Karpas-422 (cell line): Measurements from ENCODE around the gene TACR1. TPM values are rescaled to one million over a fixed set of nuclear protein-coding genes. Genes with fewer than 3 reads are reported as not detected.
A peak's percentile ranks its signal among the peaks of the same experiment; 100 is the strongest.
"Not testable (repeated sequence)": the region's sequence is repeated elsewhere in the genome, so short reads cannot be mapped to it uniquely, and the experiment has no call there.

Source experiments
- DNase-seq: peaks from one replicate; pipeline ENCODE4 v3.0.0-alpha.2; 2015
- H2AFZ ChIP-seq: fragments of 200-600 bp; sonication (generic); 2 replicates; pipeline ENCODE4 v1.6.1; 2014; ENCODE audit warnings: antibody characterized with exemption, low read length, mixed read lengths
- H3K27ac ChIP-seq: fragments of 200-600 bp; sonication (generic); 2 replicates; pipeline ENCODE4 v1.5.1; 2014; ENCODE audit warnings: mild to moderate bottlenecking, low read length, moderate library complexity
- H3K27me3 ChIP-seq: fragments of 200-600 bp; sonication (generic); 2 replicates; pipeline ENCODE4 v1.6.1; 2014; ENCODE audit warnings: low read length, mixed read lengths
- H3K36me3 ChIP-seq: fragments of 200-600 bp; sonication (generic); 2 replicates; pipeline ENCODE4 v1.6.1; 2014; ENCODE audit warnings: low read length, mixed read lengths; ENCODE audit not compliant: insufficient read depth
- H3K4me1 ChIP-seq: fragments of 200-600 bp; sonication (generic); 2 replicates; pipeline ENCODE4 v1.6.1; 2014; ENCODE audit warnings: mild to moderate bottlenecking, low read length, mixed read lengths
- H3K4me2 ChIP-seq: fragments of 200-600 bp; sonication (generic); 2 replicates; pipeline ENCODE4 v1.6.1; 2014; ENCODE audit warnings: low read length, low read depth, mild to moderate bottlenecking; ENCODE audit not compliant: poor library complexity, severe bottlenecking
- H3K4me3 ChIP-seq: fragments of 200-600 bp; sonication (generic); 2 replicates; pipeline ENCODE4 v1.5.1; 2014; ENCODE audit warnings: mild to moderate bottlenecking, antibody characterized with exemption, low read length, mixed read lengths
- H3K79me2 ChIP-seq: fragments of 200-600 bp; sonication (generic); 2 replicates; pipeline ENCODE4 v1.6.1; 2014; ENCODE audit warnings: mild to moderate bottlenecking, low read length, mixed read lengths
- H3K9ac ChIP-seq: fragments of 200-600 bp; sonication (generic); 2 replicates; pipeline ENCODE4 v1.6.0; 2014; ENCODE audit warnings: low read length
- H3K9me2 ChIP-seq: fragments of 200-600 bp; sonication (generic), shearing (Covaris generic); replicated peaks from 2 replicates; pipeline ENCODE4 v1.6.0; 2014; ENCODE audit warnings: mild to moderate bottlenecking, low read length, moderate library complexity; ENCODE audit not compliant: insufficient read depth
- H3K9me3 ChIP-seq: fragments of 300-700, 200-600 bp; sonication (generic); 2 replicates; pipeline ENCODE4 v1.6.1; 2014; ENCODE audit warnings: low read length, mixed read lengths
- H4K20me1 ChIP-seq: fragments of 200-600 bp; sonication (generic); 2 replicates; pipeline ENCODE4 v1.6.1; 2014; ENCODE audit warnings: mild to moderate bottlenecking, antibody characterized with exemption, low read length, low read depth; ENCODE audit not compliant: insufficient read depth
- total RNA-seq: library from RNA; depleted of rRNA; stranded (reverse); fragments of >200 nt; shearing (Covaris generic); gene quantifications from 2 replicates; pipeline ENCODE4 v1.2.3, GENCODE V29; 2014; ENCODE audit warnings: low replicate concordance

The TACR1 gene
- total RNA-seq, 1 experiment from 2014 or later: not detected

DNA sequence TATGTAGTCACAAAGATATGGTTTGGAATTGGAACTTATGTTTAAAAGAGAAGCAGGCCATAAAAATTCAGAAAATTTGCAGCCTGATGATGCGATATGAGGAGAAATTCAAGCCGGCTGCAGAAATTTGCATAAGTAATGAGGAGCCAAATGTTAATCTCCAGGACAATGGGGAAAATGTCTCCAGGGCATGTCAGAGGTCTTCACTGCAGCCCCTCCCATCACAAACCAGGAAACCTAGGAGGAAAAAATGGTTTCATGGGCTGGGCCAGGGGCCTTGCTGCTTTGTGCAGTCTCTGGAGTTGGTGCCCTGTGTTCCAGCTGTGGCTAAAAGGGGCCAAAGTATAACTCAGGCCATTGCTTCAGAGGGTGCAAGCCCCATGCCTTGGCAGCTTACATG lies 28.4 kb downstream of the TACR1 start:
- Histone ChIP-seq H3K36me3 (no peaks in the 10 kb centered on the region), H3K9ac (no peak overlapping the region), H3K4me1 (no peaks in the 10 kb centered on the region), H3K79me2 (no peaks in the 10 kb centered on the region), H3K4me3 (no peak overlapping the region), H2AFZ (no peak overlapping the region), H3K27me3 (no peaks in the 10 kb centered on the region), H4K20me1 (no peaks in the 10 kb centered on the region), H3K4me2 (no peak overlapping the region), H3K9me3 (no peaks in the 10 kb centered on the region), H3K27ac (no peak overlapping the region), H3K9me2 (no peaks in the 10 kb centered on the region)
- no peak for DNase-seq

- H4K20me1 ChIP-seq: no peaks in the 10 kb centered on the region
- H3K9me2 ChIP-seq: no peaks in the 10 kb centered on the region
- H3K9me3 ChIP-seq: no peaks in the 10 kb centered on the region
- no peak overlapping the region for H3K27ac ChIP-seq
- H2AFZ ChIP-seq: no peak overlapping the region
- H3K4me3 ChIP-seq: no peak overlapping the region
- no peaks in the 10 kb centered on the region for H3K36me3 ChIP-seq
- H3K79me2 ChIP-seq: no peaks in the 10 kb centered on the region
- H3K9ac ChIP-seq: no peak overlapping the region
- no peak overlapping the region for H3K4me2 ChIP-seq
- H3K27me3 ChIP-seq: no peaks in the 10 kb centered on the region
- no peaks in the 10 kb centered on the region for H3K4me1 ChIP-seq
- no peak for DNase-seq
Observed at GRCh38 chr2:75168186-75168585, 31.1 kb downstream of the TACR1 start.

- Histone ChIP-seq H3K9me3 (no peaks in the 10 kb centered on the region), H3K4me1 (no peaks in the 10 kb centered on the region), H3K36me3 (no peaks in the 10 kb centered on the region), H3K79me2 (no peaks in the 10 kb centered on the region), H3K27ac (no peak overlapping the region), H4K20me1 (no peaks in the 10 kb centered on the region), H3K27me3 (no peaks in the 10 kb centered on the region), H2AFZ (no peak overlapping the region), H3K4me3 (no peak overlapping the region), H3K9me2 (no peaks in the 10 kb centered on the region), H3K9ac (no peak overlapping the region), H3K4me2 (no peak overlapping the region)
- no peak for DNase-seq
Observed at GRCh38 chr2:75166491-75166890, 32.8 kb downstream of the TACR1 start.

DNA sequence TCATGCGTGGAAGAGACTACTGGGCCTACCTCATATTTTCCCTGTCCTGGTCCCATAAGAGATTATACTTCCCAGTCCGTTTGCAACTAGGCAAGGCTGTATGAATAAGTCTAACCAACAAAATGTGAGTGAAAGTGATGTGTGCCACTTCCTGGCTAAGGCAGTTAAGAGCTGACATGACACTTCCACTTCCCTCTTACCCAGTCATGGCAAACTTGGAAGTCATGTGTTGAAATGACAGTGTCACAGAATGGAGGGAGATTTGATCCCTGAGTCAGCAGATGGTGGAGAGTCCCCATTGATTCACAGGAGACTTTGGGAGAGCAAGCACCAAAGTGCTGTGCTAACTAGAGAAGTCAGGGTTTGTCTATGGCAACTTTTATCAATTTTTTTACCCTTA lies 36.4 kb downstream of the TACR1 start:
- no peaks in the 10 kb centered on the region for H3K9me3 ChIP-seq
- no peak overlapping the region for H3K27ac ChIP-seq
- H3K4me2 ChIP-seq: no peak overlapping the region
- no peaks in the 10 kb centered on the region for H4K20me1 ChIP-seq
- H3K4me1 ChIP-seq: no peaks in the 10 kb centered on the region
- H3K36me3 ChIP-seq: no peaks in the 10 kb centered on the region
- H3K9ac ChIP-seq: no peak overlapping the region
- no peaks in the 10 kb centered on the region for H3K79me2 ChIP-seq
- no peaks in the 10 kb centered on the region for H3K9me2 ChIP-seq
- no peaks in the 10 kb centered on the region for H3K27me3 ChIP-seq
- H3K4me3 ChIP-seq: no peak overlapping the region
- no peak overlapping the region for H2AFZ ChIP-seq
- no peak for DNase-seq

GRCh38 chr2:75162259-75162658 lies 37.1 kb downstream of the TACR1 start:
- Histone ChIP-seq H3K4me3 (no peak overlapping the region), H3K9me2 (no peaks in the 10 kb centered on the region), H3K4me1 (no peaks in the 10 kb centered on the region), H3K27ac (no peak overlapping the region), H3K9me3 (no peaks in the 10 kb centered on the region), H2AFZ (no peak overlapping the region), H3K27me3 (no peaks in the 10 kb centered on the region), H3K9ac (no peak overlapping the region), H3K79me2 (no peaks in the 10 kb centered on the region), H3K4me2 (no peak overlapping the region), H4K20me1 (no peaks in the 10 kb centered on the region), H3K36me3 (no peaks in the 10 kb centered on the region)
- no peak for DNase-seq

- Histone ChIP-seq H3K36me3 (no peaks in the 10 kb centered on the region), H3K9me2 (no peaks in the 10 kb centered on the region), H3K9me3 (no peaks in the 10 kb centered on the region), H3K4me2 (no peak overlapping the region), H2AFZ (no peak overlapping the region), H3K4me1 (no peaks in the 10 kb centered on the region), H3K4me3 (no peak overlapping the region), H3K27ac (no peak overlapping the region), H4K20me1 (no peaks in the 10 kb centered on the region), H3K79me2 (no peaks in the 10 kb centered on the region), H3K9ac (no peak overlapping the region), H3K27me3 (no peaks in the 10 kb centered on the region)
- DNase-seq: peak; percentile 54
Observed at GRCh38 chr2:75157435-75157834, 41.9 kb downstream of the TACR1 start.

- Histone ChIP-seq H3K36me3 (no peaks in the 10 kb centered on the region), H3K4me2 (no peak overlapping the region), H3K9me3 (no peaks in the 10 kb centered on the region), H3K4me3 (no peak overlapping the region), H3K27ac (no peak overlapping the region), H3K4me1 (peaks cover 3% of the 10 kb centered on the region; the same call in 1 of the 2 replicates), H4K20me1 (no peaks in the 10 kb centered on the region), H3K79me2 (no peaks in the 10 kb centered on the region), H3K9me2 (no peaks in the 10 kb centered on the region), H3K9ac (no peak overlapping the region), H3K27me3 (no peaks in the 10 kb centered on the region), H2AFZ (no peak overlapping the region)
- DNase-seq: no peak
Observed at GRCh38 chr2:75155115-75155514, 44.2 kb downstream of the TACR1 start.

GRCh38 chr2:75153221-75153620 lies 46.1 kb downstream of the TACR1 start:
- Histone ChIP-seq H3K36me3 (no peaks in the 10 kb centered on the region), H3K4me2 (no peak overlapping the region), H3K9me3 (no peaks in the 10 kb centered on the region), H3K4me3 (no peak overlapping the region), H3K27ac (no peak overlapping the region), H3K9me2 (no peaks in the 10 kb centered on the region), H2AFZ (no peak overlapping the region), H3K9ac (no peak overlapping the region), H3K4me1 (peaks cover 10% of the 10 kb centered on the region), H3K27me3 (no peaks in the 10 kb centered on the region), H4K20me1 (no peaks in the 10 kb centered on the region), H3K79me2 (no peaks in the 10 kb centered on the region)
- DNase-seq: no peak

- not testable (repeated sequence) for H3K4me2 ChIP-seq, H3K27ac ChIP-seq, H3K4me3 ChIP-seq, H3K9ac ChIP-seq, H3K27me3 ChIP-seq, H3K79me2 ChIP-seq, H3K9me3 ChIP-seq, H2AFZ ChIP-seq, H3K36me3 ChIP-seq, H3K9me2 ChIP-seq, H4K20me1 ChIP-seq, DNase-seq
- H3K4me1 ChIP-seq: peaks cover 10% of the 10 kb centered on the region
Observed at GRCh38 chr2:75152243-75152642, 47.1 kb downstream of the TACR1 start.
